GM21619 (cell line): ENCODE measurements around the gene MINDY4B.

Source experiments
- ATAC-seq: cut with Tn5 transposase; IDR thresholded peaks from one replicate; pipeline ENCODE4 v1.9.1; 2021; ENCODE audit not compliant: unreplicated experiment

MINDY4B gene

GRCh38 chr3:150905339-150905738 is at the start of gene MINDY4B:
TSS of gene MINDY4B (minus strand) at chr3:150905439. CDS start at chr3:150905439, 0 bp downstream.
- ATAC-seq: no peak

GRCh38 chr3:150951923-150952322 is 46.7 kb upstream of the MINDY4B start:
- ATAC-seq: no peak

- no peak for ATAC-seq
Measured at GRCh38 chr3:150945226-150946032, 40.2 kb upstream of the MINDY4B start.

DNA sequence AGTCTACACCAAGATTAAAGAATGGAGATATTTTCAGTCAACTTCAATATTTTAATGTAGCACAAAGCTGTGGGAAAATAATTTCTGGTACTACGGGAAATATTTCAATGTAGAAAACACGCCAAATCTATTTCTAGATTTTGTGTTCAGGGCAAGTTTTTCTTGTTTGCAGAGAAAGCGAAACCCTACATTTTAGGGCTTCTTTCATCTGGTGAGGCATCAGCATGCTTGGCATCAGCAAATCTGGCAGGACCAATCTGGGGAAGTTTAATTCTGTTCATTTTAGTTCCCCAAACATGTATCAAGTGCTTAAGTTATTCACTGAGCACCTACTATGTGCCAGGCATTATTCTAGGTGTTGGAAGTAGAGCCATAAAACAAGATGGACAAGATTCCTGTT is 37.0 kb upstream of the MINDY4B start:
- no peak for ATAC-seq

GRCh38 chr3:150936693-150937092 is 31.5 kb upstream of the MINDY4B start:
- peak; percentile 78 for ATAC-seq

DNA sequence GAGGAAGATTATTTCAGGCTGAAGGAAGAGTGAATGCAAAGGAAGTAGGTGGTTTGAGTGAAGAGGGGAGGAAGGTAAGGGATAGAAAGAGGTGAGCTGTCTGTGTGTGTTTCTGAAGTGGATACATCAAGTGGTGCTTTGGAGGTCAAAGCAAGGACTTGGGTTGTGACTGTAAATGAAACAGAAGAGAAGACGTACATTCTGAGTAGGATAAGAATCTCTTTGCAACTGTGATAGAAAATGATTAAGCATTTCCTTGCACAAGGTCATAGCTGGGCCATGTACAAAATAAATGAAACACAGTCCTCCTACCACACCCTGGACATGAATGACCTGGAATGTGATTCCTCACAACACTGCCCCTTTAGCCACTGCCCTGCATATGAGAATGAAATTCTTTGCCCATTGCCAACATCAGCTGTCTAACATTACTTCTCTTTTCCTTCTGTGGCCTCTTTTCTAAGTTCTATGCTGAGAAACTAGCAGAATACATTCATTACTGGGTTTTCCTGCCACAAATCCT is 28.3 kb upstream of the MINDY4B start:
- ATAC-seq: no peak

DNA sequence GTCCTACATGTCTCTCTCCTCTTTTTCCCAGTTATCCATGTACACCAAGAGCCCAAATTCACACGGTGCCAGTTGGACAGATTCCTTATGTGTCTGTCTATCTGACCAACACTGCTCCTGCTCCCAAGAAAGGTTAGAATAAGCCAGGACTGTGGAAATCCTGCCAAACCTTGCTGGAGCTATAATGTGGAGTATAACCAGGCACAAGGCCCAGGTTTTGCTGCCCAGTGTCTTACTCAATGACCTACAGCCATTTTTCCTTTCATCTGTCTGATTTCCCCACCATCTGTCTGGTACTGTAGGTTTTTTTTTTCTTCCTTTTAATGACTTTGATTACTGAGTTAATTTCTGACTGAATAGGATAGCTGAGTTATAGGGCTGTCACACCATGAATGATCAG is 26.5 kb upstream of the MINDY4B start:
- ATAC-seq: no peak

DNA sequence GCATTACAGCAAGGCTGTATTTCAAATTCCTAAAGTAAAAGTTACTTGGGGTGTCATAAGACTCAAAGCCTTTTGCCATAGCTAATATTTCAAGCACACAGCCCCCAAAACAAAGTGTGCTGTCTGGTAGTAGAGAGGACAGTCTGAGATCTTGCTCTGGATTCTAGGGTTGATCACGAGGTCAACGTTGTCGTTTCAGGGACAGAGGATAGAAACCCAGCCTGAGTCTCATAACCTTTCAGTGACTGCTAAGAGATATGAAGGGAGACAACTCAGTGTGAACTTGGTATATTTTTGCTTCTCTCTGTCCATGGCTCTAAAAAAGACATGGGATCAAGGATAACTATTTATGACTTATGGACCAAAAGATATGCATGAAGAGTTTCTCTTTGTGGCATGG is 25.6 kb upstream of the MINDY4B start:
- ATAC-seq: no peak

- no peak for ATAC-seq
Measured at GRCh38 chr3:150928234-150928633, 23.0 kb upstream of the MINDY4B start.

DNA sequence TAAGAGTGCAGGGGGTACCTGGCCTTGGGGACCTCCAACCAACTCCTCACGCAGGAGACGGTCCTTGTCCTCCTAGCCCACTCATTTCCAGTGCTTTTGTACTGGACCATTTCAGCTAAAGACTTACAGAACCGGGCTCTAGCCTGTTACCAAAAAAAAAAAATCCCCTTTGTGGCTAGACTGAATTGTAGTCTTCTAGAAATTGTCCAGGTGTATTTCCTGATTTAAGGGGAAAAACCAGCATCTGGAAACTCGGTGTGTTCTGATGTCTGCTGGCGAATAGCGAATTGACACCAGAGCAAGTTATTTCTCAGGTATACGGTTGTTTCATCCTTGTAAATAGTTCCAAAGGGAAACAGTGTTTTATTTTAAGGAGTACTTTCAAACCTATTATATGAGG is 21.1 kb upstream of the MINDY4B start:
- ATAC-seq: no peak

GRCh38 chr3:150925751-150926201 is 20.5 kb upstream of the MINDY4B start:
- peak; percentile 84 for ATAC-seq

DNA sequence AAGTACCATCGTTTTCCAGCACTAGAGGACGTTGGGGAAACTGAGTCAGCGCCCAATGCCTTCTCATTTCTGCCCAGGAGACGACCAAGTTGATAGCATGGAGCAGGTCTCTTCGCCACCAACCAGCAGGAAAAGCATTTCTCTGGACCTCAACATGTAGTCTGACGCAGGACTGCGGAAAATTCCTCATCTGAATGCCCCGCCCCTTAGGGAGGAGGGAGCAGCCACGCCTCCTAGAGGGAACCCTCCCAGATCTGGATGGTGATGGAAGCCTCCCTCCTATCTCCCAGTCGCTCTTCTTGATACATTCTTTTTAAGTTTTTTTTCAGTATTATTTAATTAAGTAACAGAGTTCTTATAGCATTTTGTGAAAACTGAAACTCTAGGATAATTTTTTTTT is 17.4 kb upstream of the MINDY4B start:
- ATAC-seq: no peak

- no peak for ATAC-seq
Measured at GRCh38 chr3:150921209-150921608, 16.0 kb upstream of the MINDY4B start.

DNA sequence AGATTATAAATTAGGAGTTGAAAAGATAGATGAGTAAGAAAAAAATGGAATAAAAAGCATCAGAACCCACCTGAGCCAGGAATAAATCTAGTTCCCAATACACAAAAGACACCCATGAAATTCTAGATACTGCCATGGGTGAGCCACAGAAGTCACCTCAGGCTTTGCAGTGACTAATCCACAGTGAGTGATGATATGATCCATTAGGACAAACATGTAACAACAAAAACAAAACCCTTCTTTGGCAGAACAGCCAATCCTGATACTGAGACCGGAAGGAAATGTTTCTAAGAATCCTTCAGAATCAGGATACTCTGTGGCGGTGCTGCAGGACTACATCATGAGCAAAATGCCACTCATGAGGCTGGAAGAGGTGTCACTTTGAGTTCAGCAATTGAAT is 15.0 kb upstream of the MINDY4B start:
- ATAC-seq: no peak

DNA sequence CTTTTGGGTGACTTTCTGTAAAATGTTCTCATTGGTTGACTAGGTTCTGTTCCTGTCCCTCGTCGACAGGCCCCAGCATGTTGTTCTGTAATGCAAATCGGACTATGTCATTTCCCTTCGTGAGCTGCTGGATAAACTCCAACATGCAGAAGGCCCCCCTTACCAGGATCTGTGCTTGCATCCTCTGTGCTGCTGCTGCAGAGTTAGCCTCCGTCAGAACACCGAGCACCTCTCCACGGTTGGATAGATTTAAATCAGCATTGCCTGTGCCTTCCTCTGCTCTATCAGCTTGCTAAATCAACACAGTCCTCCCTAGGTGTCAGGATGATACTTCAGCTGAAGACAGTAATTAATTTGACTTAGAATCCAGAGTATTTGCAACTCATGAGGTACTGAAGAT is 12.7 kb upstream of the MINDY4B start:
- ATAC-seq: no peak

GRCh38 chr3:150913133-150913922 is 8.1 kb upstream of the MINDY4B start:
- ATAC-seq: no peak

- peak; percentile 45 for ATAC-seq
Measured at GRCh38 chr3:150912501-150912900, 7.3 kb upstream of the MINDY4B start.

- ATAC-seq: no peak
Measured at GRCh38 chr3:150911771-150912170, 6.5 kb upstream of the MINDY4B start.

DNA sequence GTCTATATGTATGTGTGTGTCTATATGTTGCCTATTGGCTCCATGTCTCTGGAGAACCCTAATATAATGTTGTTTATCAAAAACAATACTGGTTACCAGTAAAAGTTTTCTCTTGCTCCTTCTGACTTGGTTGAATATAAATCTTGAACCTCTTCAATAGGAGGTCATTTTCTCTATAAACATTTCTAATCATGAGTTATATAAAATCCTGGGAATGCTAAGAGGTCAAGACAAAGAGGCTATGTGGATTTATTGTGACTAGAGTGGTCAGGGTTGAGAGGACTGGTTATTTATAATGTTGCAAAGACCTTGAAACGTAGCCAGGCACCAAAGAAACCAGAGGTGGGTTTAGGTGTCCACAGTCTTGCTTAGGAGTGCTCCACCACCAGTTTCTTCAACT is 1.2 kb upstream of the MINDY4B start:
- no peak for ATAC-seq

- ATAC-seq: no peak
Measured at GRCh38 chr3:150905746-150906145, 507 bp upstream of the MINDY4B start.

GRCh38 chr3:150902988-150903387 is 2.3 kb downstream of the MINDY4B start:
- no peak for ATAC-seq

- no peak for ATAC-seq
Measured at GRCh38 chr3:150901793-150902192, 3.4 kb downstream of the MINDY4B start.
